ENCODE data around the gene NPW. TPM values are rescaled to one million over a fixed set of nuclear protein-coding genes. Genes with fewer than 3 reads are reported as not detected.

Gene NPW
- total and polyA plus RNA-seq, 9 of the 15 experiments (the other 6 are each of a cell fraction or from before 2014, with no cell fraction given) = 0.14 to 4.0 (median 2.6) TPM; not detected in 4

DNA sequence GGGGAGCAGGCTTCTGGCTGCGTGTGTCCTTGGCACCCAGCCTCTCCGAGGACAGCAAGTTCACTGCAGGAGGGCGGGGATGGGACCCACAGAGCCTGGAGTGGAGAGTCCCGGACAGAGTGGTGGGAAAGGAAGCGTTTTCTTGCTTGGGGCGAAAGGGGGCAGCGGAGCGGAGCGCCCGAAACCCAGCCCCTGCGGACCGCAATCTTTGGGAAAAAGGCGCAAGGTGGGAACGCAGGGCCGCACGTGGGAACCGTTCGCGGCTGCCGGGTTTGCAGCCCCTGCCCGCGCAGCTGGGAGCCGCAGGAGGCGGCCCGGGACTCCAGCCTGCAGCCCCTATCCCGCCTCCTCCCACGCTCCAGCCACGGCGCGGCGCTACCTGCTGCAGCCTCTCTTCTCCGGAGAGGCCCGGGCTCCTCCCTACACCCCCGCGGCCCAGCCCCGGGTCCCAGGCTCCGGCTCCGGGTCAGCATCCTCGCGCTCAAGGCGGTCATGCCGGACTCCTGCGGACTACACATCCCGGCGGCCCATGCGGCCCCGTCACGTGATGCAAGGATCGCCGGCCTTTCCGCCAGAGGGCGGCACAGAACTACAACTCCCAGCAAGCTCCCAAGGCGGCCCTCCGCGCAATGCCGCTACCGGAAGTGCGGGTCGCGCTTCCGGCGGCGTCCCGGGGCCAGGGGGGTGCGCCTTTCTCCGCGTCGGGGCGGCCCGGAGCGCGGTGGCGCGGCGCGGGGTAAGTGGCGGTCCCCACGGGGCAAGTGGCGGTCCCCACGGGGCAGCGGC, 27.9 kb downstream of the NPW start, which contains the start of the genes NTHL1 and TSC2 (continued):
- TF ChIP-seq MLX (CRISPR knock-in tag; conservative IDR thresholded peaks at IDR 0.05) (0 out of 4 replicates have a peak, but pooled peaks of 1 of the 2 experiments have one; percentile 33), ILK (tag; IDR thresholded peaks at IDR 0.05; ENCODE audit: borderline replicate concordance, low read depth) (no peak), ESRRB (CRISPR knock-in tag; IDR thresholded peaks at IDR 0.05; ENCODE audit: borderline replicate concordance) (no peak), LEF1 (IDR thresholded peaks at IDR 0.05) (no peak), SREBF1 (IDR thresholded peaks at IDR 0.05; ENCODE audit: borderline replicate concordance, low read depth, low read length) (peak; percentile 67; the same call in 1 of the 2 replicates), ZNF707 (CRISPR knock-in tag; conservative IDR thresholded peaks at IDR 0.05) (no peak), POLR2G (IDR thresholded peaks at IDR 0.05; ENCODE audit: low read depth, low read length) (peak; percentile 78), ZNF699 (CRISPR knock-in tag; IDR thresholded peaks at IDR 0.05; ENCODE audit: insufficient replicate concordance) (no peak), SRSF7 (optimal IDR thresholded peaks at IDR 0.05; ENCODE audit: low read depth, low read length) (no peak), ZNF224 (CRISPR knock-in tag; IDR thresholded peaks at IDR 0.05) (no peak), ZBTB17 (CRISPR knock-in tag; IDR thresholded peaks at IDR 0.05) (peak; percentile 76), ZNF165 (CRISPR knock-in tag; IDR thresholded peaks at IDR 0.05; ENCODE audit: borderline replicate concordance) (no peak), SIX5 (IDR thresholded peaks at IDR 0.05; ENCODE audit: borderline replicate concordance in 1 of 2, insufficient read depth in 1 of 2, low read depth in 1 of 2, low read length in 2 of 2) (peak; percentile 99), PHF8 (IDR thresholded peaks at IDR 0.05; ENCODE audit: borderline replicate concordance, low read length) (peak; percentile 85; the same call in 1 of the 2 replicates), ZNF174 (CRISPR knock-in tag; IDR thresholded peaks at IDR 0.05) (no peak), POLR2A (conservative IDR thresholded peaks at IDR 0.05) (peak; percentile 67; the same call in 1 of the 2 replicates), GTF2F1 (IDR thresholded peaks at IDR 0.05; ENCODE audit: low read depth, low read length) (no peak), CREB1 (IDR thresholded peaks at IDR 0.05) (peak; percentile 81), CREB1 (CRISPR knock-in tag; IDR thresholded peaks at IDR 0.05) (peak; percentile 88), PHB (CRISPR knock-in tag; IDR thresholded peaks at IDR 0.05) (no peak), ATF1 (CRISPR knock-in tag; IDR thresholded peaks at IDR 0.05) (no peak), ATF1 (tag; IDR thresholded peaks at IDR 0.05) (peak; percentile 92)
- TF ChIP-seq, protein P1, sequence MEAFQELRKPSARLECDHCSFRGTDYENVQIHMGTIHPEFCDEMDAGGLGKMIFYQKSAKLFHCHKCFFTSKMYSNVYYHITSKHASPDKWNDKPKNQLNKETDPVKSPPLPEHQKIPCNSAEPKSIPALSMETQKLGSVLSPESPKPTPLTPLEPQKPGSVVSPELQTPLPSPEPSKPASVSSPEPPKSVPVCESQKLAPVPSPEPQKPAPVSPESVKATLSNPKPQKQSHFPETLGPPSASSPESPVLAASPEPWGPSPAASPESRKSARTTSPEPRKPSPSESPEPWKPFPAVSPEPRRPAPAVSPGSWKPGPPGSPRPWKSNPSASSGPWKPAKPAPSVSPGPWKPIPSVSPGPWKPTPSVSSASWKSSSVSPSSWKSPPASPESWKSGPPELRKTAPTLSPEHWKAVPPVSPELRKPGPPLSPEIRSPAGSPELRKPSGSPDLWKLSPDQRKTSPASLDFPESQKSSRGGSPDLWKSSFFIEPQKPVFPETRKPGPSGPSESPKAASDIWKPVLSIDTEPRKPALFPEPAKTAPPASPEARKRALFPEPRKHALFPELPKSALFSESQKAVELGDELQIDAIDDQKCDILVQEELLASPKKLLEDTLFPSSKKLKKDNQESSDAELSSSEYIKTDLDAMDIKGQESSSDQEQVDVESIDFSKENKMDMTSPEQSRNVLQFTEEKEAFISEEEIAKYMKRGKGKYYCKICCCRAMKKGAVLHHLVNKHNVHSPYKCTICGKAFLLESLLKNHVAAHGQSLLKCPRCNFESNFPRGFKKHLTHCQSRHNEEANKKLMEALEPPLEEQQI (IDR thresholded peaks at IDR 0.05) = no peak
- TF ChIP-seq, protein P2, sequence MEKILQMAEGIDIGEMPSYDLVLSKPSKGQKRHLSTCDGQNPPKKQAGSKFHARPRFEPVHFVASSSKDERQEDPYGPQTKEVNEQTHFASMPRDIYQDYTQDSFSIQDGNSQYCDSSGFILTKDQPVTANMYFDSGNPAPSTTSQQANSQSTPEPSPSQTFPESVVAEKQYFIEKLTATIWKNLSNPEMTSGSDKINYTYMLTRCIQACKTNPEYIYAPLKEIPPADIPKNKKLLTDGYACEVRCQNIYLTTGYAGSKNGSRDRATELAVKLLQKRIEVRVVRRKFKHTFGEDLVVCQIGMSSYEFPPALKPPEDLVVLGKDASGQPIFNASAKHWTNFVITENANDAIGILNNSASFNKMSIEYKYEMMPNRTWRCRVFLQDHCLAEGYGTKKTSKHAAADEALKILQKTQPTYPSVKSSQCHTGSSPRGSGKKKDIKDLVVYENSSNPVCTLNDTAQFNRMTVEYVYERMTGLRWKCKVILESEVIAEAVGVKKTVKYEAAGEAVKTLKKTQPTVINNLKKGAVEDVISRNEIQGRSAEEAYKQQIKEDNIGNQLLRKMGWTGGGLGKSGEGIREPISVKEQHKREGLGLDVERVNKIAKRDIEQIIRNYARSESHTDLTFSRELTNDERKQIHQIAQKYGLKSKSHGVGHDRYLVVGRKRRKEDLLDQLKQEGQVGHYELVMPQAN (IDR thresholded peaks at IDR 0.05; ENCODE audit: borderline replicate concordance) = peak; percentile 80; the same call in 1 of the 2 replicates

Measured in K562 (cell line).